HepG2 (cell line): Measurements from ENCODE around the gene MPC1. TPM values are rescaled to one million over a fixed set of nuclear protein-coding genes. Genes with fewer than 3 reads are reported as not detected.

Experiments
- CCDC6 ChIP-seq: sonication (generic); formaldehyde crosslinking; IDR thresholded peaks from 2 replicates; pipeline ENCODE4 v1.8.1; 2022; ENCODE audit warnings: mild to moderate bottlenecking, missing genetic modification reagents, moderate library complexity
- KDM5B ChIP-seq: sonication (generic); formaldehyde crosslinking; IDR thresholded peaks from 2 replicates; pipeline ENCODE4 v1.4.0; 2020; ENCODE audit warnings: missing genetic modification reagents, mild to moderate bottlenecking, borderline replicate concordance
- MXI1 ChIP-seq: IDR thresholded peaks from 3 replicates; pipeline ENCODE4 v1.6.1; 2012; ENCODE audit warnings: low read depth, low read length, inconsistent platforms, borderline replicate concordance
- PHF8 ChIP-seq: sonication (generic); formaldehyde crosslinking; IDR thresholded peaks from 2 replicates; pipeline ENCODE4 v1.5.0; 2020; ENCODE audit warnings: missing genetic modification reagents
- RXRA ChIP-seq: sonication (generic); formaldehyde crosslinking; IDR thresholded peaks from 2 replicates; pipeline ENCODE4 v1.5.1; 2020; ENCODE audit warnings: missing genetic modification reagents
- SMYD3 ChIP-seq: sonication (generic); formaldehyde crosslinking; IDR thresholded peaks from 2 replicates; pipeline ENCODE4 v1.8.1; 2023; ENCODE audit warnings: mild to moderate bottlenecking, missing genetic modification reagents
- SRF ChIP-seq: IDR thresholded peaks from 2 replicates; pipeline ENCODE4 v1.6.1; 2011; ENCODE audit warnings: mild to moderate bottlenecking, low read depth, low read length, moderate library complexity
- TAF15 ChIP-seq: fragments of 200-400 bp; formaldehyde crosslinking; IDR thresholded peaks from one replicate; pipeline ENCODE4 v1.6.1; 2018; ENCODE audit warnings: mild to moderate bottlenecking, low read depth, low read length; ENCODE audit not compliant: poor library complexity, severe bottlenecking
- ZFP62 ChIP-seq: sonication (generic); formaldehyde crosslinking; IDR thresholded peaks from 2 replicates; pipeline ENCODE4 v1.4.0; 2020; ENCODE audit warnings: missing genetic modification reagents
- ZMYM3 ChIP-seq: sonication (generic); formaldehyde crosslinking; IDR thresholded peaks from 2 replicates; pipeline ENCODE4 v1.5.1; 2020; ENCODE audit warnings: mild to moderate bottlenecking, missing genetic modification reagents
- ZNF567 ChIP-seq: sonication (generic); formaldehyde crosslinking; IDR thresholded peaks from 2 replicates; pipeline ENCODE4 v1.8.1; 2023; ENCODE audit warnings: mild to moderate bottlenecking, missing genetic modification reagents, borderline replicate concordance
- polyA plus RNA-seq, 8 experiments: library from polyadenylated mRNA; depleted of rRNA in 3 of 8; stranded (reverse) in 7 of 8; unstranded in 1 of 8; fragments of >200 nt; fragmentation: Illumina TruSeq in 4 of 8; extraction: Trizol in 4 of 8; gene quantifications; 2 replicates each; pipeline versions ENCODE4 v1.2.1 to v1.2.3, GENCODE V29; 2011 to 2016; ENCODE audit warnings: low read depth in 4 of 8, missing spikeins in 1 of 8, mixed read lengths in 1 of 8; ENCODE audit not compliant: insufficient read depth in 1 of 8
- total RNA-seq, 5 experiments: library from RNA; depleted of rRNA; stranded (reverse); fragments of >200 nt; fragmentation: Illumina TruSeq; extraction: Trizol; gene quantifications; 2 replicates each; pipeline ENCODE4 v1.2.3, GENCODE V29; 2016; ENCODE audit warnings: low read depth in 1 of 5
- TF ChIP-seq, protein P1 (sequence below): sonication (generic); formaldehyde crosslinking; IDR thresholded peaks from 2 replicates; pipeline ENCODE4 v1.4.0; 2020; ENCODE audit warnings: missing genetic modification reagents
- TF ChIP-seq, protein P2 (sequence below): sonication (generic); formaldehyde crosslinking; IDR thresholded peaks from 2 replicates; pipeline ENCODE4 v1.5.0; 2020; ENCODE audit warnings: missing genetic modification reagents, mild to moderate bottlenecking, borderline replicate concordance
- TF ChIP-seq, protein P3 (sequence below): IDR thresholded peaks from 2 replicates; pipeline ENCODE4 v1.6.1; 2016; ENCODE audit warnings: missing biosample characterization, missing genetic modification reagents, low read depth
- TF ChIP-seq, protein P4 (sequence below): sonication (generic); formaldehyde crosslinking; IDR thresholded peaks from 2 replicates; pipeline ENCODE4 v1.9.0; 2022; ENCODE audit warnings: missing genetic modification reagents, mild to moderate bottlenecking, borderline replicate concordance
- TF ChIP-seq, protein P5 (sequence below): sonication (generic); formaldehyde crosslinking; IDR thresholded peaks from 2 replicates; pipeline ENCODE4 v1.4.0; 2020; ENCODE audit warnings: mild to moderate bottlenecking, missing genetic modification reagents, borderline replicate concordance
- TF ChIP-seq, protein P6 (sequence below): conservative IDR thresholded peaks from 2 replicates; pipeline ENCODE4 v1.6.1; 2018; ENCODE audit warnings: missing genetic modification reagents

The MPC1 gene
- total and polyA plus RNA-seq, 2 of the 13 experiments (the other 11 are each of a cell fraction or from before 2014, with no cell fraction given): 189 to 214 TPM

DNA sequence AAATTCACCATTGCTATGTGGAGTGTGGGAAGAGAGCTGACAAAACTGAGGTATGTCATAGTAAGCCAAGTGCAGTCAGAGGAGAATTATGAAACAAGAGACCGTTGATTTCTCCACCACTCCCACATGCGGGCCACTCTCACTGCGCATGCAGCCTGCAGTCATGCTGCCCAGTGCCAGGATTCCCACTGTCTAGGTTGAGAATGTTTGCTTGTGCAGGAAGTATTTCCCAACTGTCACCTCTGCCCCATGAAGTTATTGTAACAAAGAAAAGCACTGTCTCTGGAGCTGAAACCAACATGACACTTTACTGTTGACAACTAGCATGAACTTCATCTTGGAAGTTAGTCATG lies 21.7 kb downstream of the MPC1 start (continued):
- TF ChIP-seq, protein P1, sequence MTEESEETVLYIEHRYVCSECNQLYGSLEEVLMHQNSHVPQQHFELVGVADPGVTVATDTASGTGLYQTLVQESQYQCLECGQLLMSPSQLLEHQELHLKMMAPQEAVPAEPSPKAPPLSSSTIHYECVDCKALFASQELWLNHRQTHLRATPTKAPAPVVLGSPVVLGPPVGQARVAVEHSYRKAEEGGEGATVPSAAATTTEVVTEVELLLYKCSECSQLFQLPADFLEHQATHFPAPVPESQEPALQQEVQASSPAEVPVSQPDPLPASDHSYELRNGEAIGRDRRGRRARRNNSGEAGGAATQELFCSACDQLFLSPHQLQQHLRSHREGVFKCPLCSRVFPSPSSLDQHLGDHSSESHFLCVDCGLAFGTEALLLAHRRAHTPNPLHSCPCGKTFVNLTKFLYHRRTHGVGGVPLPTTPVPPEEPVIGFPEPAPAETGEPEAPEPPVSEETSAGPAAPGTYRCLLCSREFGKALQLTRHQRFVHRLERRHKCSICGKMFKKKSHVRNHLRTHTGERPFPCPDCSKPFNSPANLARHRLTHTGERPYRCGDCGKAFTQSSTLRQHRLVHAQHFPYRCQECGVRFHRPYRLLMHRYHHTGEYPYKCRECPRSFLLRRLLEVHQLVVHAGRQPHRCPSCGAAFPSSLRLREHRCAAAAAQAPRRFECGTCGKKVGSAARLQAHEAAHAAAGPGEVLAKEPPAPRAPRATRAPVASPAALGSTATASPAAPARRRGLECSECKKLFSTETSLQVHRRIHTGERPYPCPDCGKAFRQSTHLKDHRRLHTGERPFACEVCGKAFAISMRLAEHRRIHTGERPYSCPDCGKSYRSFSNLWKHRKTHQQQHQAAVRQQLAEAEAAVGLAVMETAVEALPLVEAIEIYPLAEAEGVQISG (CRISPR knock-in tag): peak; percentile 94
- TF ChIP-seq SRF (0 out of 2 replicates have a peak, but pooled peaks have one; percentile 36), MXI1 (peak; percentile 96; the same call in 2 of the 3 replicates), CCDC6 (CRISPR knock-in tag) (peak; percentile 92; the same call in 1 of the 2 replicates), SMYD3 (CRISPR knock-in tag) (peak; percentile 96), ZNF567 (CRISPR knock-in tag) (peak; percentile 48; the same call in 1 of the 2 replicates), RXRA (CRISPR knock-in tag) (peak; percentile 96), KDM5B (CRISPR knock-in tag) (peak; percentile 88; the same call in 1 of the 2 replicates), TAF15 (no peak), ZMYM3 (CRISPR knock-in tag) (peak; percentile 80), PHF8 (CRISPR knock-in tag) (peak; percentile 47), ZFP62 (CRISPR knock-in tag) (no peak)
- TF ChIP-seq, protein P2, sequence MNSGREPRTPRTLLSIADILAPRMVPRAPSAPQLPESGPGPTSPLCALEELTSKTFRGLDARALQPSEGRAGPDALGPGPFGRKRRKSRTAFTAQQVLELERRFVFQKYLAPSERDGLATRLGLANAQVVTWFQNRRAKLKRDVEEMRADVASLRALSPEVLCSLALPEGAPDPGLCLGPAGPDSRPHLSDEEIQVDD (CRISPR knock-in tag): no peak
- TF ChIP-seq, protein P3, sequence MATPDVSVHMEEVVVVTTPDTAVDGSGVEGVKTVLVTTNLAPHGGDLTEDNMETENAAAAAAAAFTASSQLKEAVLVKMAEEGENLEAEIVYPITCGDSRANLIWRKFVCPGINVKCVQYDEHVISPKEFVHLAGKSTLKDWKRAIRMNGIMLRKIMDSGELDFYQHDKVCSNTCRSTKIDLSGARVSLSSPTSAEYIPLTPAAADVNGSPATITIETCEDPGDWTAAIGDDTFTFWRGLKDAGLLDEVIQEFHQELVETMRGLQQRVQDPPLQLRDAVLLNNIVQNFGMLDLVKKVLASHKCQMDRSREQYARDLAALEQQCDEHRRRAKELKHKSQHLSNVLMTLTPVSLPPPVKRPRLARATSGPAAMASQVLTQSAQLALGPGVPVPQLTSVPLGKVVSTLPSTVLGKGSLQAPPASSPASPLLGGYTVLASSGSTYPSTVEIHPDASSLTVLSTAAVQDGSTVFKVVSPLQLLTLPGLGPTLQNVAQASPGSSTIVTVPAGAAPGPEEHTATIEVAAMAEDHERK (CRISPR knock-in tag): no peak
- TF ChIP-seq, protein P4, sequence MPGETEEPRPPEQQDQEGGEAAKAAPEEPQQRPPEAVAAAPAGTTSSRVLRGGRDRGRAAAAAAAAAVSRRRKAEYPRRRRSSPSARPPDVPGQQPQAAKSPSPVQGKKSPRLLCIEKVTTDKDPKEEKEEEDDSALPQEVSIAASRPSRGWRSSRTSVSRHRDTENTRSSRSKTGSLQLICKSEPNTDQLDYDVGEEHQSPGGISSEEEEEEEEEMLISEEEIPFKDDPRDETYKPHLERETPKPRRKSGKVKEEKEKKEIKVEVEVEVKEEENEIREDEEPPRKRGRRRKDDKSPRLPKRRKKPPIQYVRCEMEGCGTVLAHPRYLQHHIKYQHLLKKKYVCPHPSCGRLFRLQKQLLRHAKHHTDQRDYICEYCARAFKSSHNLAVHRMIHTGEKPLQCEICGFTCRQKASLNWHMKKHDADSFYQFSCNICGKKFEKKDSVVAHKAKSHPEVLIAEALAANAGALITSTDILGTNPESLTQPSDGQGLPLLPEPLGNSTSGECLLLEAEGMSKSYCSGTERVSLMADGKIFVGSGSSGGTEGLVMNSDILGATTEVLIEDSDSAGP (CRISPR knock-in tag): peak; percentile 77
- TF ChIP-seq, protein P5, sequence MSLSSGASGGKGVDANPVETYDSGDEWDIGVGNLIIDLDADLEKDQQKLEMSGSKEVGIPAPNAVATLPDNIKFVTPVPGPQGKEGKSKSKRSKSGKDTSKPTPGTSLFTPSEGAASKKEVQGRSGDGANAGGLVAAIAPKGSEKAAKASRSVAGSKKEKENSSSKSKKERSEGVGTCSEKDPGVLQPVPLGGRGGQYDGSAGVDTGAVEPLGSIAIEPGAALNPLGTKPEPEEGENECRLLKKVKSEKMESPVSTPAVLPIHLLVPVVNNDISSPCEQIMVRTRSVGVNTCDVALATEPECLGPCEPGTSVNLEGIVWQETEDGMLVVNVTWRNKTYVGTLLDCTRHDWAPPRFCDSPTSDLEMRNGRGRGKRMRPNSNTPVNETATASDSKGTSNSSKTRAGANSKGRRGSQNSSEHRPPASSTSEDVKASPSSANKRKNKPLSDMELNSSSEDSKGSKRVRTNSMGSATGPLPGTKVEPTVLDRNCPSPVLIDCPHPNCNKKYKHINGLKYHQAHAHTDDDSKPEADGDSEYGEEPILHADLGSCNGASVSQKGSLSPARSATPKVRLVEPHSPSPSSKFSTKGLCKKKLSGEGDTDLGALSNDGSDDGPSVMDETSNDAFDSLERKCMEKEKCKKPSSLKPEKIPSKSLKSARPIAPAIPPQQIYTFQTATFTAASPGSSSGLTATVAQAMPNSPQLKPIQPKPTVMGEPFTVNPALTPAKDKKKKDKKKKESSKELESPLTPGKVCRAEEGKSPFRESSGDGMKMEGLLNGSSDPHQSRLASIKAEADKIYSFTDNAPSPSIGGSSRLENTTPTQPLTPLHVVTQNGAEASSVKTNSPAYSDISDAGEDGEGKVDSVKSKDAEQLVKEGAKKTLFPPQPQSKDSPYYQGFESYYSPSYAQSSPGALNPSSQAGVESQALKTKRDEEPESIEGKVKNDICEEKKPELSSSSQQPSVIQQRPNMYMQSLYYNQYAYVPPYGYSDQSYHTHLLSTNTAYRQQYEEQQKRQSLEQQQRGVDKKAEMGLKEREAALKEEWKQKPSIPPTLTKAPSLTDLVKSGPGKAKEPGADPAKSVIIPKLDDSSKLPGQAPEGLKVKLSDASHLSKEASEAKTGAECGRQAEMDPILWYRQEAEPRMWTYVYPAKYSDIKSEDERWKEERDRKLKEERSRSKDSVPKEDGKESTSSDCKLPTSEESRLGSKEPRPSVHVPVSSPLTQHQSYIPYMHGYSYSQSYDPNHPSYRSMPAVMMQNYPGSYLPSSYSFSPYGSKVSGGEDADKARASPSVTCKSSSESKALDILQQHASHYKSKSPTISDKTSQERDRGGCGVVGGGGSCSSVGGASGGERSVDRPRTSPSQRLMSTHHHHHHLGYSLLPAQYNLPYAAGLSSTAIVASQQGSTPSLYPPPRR (CRISPR knock-in tag): peak; percentile 85
- TF ChIP-seq, protein P6, sequence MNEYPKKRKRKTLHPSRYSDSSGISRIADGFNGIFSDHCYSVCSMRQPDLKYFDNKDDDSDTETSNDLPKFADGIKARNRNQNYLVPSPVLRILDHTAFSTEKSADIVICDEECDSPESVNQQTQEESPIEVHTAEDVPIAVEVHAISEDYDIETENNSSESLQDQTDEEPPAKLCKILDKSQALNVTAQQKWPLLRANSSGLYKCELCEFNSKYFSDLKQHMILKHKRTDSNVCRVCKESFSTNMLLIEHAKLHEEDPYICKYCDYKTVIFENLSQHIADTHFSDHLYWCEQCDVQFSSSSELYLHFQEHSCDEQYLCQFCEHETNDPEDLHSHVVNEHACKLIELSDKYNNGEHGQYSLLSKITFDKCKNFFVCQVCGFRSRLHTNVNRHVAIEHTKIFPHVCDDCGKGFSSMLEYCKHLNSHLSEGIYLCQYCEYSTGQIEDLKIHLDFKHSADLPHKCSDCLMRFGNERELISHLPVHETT (CRISPR knock-in tag): peak; percentile 82
